GM21576 (cell line): Measurements from ENCODE around the gene ELMOD1.
A peak's percentile ranks its signal among the peaks of the same experiment; 100 is the strongest.

Experiments used
- ATAC-seq: cut with Tn5 transposase; IDR thresholded peaks from one replicate; pipeline ENCODE4 v1.9.1; 2021; ENCODE audit warnings: mild to moderate bottlenecking, moderate library complexity; ENCODE audit not compliant: unreplicated experiment

The ELMOD1 gene

GRCh38 chr11:107583629-107584195 is 7.2 kb upstream of the ELMOD1 start:
- no peak for ATAC-seq

DNA sequence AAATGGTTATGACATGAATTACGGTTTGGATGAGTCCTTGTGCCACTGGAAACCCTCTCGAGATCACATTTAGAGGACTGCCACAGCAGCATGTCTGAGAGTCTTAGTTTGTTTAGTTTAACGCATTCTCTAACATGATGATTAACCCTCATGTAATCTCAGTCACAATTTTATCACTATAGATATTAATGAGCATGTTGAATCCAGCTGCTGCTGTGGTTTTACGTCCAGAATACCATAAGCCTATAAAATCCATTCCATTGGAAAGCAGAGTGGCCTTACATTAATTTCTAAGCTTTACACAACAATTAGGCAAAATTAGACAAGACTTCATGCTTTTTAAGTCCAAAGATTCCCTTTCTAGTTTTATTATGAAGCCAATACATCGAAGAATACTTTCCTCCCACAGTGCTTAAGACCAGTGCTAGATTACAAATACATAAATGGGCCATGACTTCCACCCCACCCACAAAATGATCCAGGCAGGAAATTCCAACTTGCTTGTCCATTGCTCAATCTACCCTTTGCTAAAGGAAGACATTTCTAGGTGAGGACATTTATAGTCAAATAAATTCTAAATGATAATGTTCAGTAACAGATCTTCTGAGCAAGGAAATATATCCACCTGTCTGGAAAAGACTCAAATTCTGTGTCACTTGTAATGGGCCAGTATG is 3.5 kb upstream of the ELMOD1 start:
- no peak for ATAC-seq

DNA sequence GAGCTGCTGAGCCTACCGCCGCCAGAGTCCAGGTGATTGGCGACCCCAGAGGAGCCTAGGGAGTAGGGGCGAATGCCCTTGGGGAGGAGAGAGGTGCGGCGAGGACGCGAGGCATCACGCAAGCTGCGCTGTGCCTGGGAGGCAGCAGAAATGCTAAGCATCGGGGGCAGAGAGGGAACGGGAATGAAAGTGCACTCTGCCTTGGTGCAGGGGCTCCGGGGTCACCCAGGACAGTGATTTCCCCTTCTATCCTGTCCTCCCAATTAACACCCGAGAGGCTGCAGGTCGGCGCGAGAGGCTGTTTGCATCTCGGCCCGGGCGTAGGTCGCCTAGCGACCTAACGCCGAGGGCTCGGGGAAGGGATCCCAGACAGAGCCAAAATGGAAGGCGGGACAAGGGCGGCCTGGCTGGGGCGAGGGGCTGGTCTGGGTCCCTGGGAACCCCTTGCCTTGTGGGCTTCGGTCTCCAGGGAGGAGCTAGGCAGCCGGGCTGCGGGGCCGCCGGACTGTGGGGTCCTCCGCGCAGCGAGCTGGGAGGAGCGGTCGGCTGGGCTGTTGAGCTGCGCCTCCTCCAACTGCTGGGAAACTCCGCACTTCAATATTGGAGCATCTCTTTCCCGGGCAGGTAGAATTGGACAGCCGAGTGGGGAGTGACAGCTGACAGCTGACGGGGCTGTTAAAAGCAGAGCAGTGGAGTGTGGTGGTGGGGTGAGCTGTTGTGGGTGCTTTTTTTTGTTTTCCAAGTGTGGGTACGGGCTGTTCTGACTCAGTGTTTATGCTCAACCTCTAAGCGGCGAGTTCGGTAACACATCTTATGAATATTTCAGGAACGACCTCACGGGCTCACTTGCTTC is 657 bp downstream of the ELMOD1 start:
- peak; percentile 22 for ATAC-seq

- ATAC-seq, result no peak
Observed at GRCh38 chr11:107592231-107592590, 1.3 kb downstream of the ELMOD1 start.

DNA sequence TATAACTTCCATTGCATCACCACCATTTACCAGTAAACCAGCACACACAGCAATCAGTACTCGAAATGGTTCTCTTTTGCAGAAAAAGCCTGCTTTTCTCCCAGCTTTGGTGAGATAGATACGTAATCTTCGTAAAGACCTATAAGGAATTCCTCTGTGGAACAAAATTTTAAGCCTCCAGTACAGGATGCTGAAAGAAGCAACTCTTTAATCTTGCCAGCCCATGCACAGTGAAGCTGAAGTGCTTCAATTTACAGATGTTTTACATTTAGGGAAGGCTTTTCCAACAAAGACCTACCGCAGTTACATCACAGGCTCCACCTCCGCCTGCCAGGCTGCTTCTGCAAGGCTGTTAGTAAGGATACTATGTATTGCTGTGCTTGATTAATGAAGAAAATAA is 1.9 kb downstream of the ELMOD1 start:
- no peak for ATAC-seq

- ATAC-seq, result no peak
Observed at GRCh38 chr11:107593951-107594350, 3.0 kb downstream of the ELMOD1 start.

DNA sequence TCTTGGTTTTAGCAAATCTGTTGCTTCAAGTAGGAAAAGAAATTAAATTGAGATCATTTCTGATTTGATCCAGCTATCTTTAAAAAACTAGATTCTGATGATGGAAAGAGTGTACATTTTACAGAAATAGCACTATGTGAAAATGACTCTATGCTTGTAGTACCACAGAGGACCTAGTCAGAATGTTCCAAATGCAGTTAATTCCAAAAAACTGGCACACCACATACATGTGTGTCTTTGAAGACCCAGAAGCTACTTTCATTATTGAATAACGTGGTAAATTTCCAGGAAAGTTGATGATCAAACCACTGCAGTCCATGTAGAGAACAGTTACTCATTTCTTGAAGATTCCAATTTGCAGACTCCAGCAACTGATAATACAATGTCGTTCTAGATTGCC is 3.8 kb downstream of the ELMOD1 start:
- no peak for ATAC-seq

- peak; percentile 80 for ATAC-seq
Observed at GRCh38 chr11:107598225-107599139, 7.5 kb downstream of the ELMOD1 start.

GRCh38 chr11:107605061-107606006 is 14.4 kb downstream of the ELMOD1 start:
- no peak for ATAC-seq

DNA sequence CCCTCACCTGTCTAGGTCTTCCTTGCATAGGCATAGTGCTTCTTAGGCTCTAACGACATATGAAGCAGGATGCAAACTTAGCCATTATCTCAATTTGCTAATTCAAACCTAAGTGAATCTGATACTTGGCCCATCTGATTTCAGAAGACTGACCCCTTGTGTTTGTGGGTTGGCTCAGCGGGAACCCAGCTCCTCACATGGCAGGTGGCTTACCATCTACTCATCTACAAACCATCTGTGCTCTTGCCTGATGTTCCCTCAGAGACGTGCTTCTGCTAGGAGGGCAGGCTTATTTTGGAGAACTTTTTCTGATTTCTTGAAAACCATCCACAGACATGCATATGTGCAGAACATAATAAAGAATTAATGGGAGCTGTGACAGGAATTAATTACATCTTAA is 15.2 kb downstream of the ELMOD1 start:
- ATAC-seq, result no peak

DNA sequence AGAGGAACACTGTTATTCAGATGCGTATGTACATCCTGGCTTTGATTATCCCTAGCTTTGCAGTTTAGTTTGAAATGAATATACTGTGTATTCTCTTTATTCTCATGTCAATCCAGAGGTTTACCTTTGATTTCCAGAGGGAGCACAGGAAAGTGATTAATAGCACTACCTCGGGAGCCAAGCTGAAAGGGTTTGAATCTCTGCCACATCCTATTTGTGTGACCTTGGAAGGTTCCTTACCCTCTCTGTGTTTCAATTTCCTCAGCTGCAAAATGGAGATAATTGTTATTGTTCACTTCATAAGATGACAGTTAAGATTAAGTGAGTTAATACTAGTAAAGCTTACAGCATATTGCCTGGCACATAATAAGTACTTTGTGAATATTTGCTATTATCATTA is 17.9 kb downstream of the ELMOD1 start:
- no peak for ATAC-seq

DNA sequence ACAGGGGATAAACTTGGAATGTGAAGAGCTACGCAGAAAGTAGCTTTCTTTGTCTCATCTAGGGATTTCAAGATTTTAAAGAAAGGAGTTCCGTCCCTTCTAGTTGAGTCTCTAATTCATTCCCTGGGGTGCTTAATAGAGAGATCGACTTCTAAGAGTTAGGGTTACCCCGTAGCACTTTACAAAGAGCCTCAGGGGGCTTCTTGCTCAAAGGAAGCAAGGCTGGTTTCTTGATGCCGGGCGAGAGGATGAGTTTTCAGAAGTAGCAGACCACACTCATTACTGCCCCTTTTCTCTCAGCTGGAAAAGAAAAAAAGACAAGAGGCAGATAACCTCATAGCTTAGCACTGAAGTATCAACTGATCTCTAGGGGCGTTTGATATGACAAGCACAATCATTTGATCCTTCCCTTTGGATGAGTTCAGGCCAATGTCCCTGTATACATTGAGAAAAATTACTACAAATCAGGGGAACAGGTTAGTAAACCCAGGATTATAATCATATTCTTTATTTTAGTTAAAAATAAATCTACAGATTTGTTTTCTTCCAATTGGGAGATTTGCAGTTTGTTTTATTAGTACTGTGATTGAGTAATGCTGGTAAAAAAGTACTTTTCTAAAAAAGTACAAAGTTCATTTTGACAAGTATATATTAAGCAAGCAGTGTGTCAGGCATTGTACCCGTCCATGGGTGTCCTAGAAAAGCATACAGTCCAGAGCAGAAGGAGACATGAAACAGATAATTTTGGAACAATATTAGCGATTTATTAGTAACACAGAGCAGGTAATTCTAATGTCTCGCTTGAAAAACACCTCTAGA is 18.7 kb downstream of the ELMOD1 start:
- no peak for ATAC-seq

GRCh38 chr11:107612445-107612844 is 21.5 kb downstream of the ELMOD1 start:
- no peak for ATAC-seq

- ATAC-seq, result no peak
Observed at GRCh38 chr11:107619926-107620325, 29.0 kb downstream of the ELMOD1 start.

- no peak for ATAC-seq
Observed at GRCh38 chr11:107621081-107621480, 30.1 kb downstream of the ELMOD1 start.

DNA sequence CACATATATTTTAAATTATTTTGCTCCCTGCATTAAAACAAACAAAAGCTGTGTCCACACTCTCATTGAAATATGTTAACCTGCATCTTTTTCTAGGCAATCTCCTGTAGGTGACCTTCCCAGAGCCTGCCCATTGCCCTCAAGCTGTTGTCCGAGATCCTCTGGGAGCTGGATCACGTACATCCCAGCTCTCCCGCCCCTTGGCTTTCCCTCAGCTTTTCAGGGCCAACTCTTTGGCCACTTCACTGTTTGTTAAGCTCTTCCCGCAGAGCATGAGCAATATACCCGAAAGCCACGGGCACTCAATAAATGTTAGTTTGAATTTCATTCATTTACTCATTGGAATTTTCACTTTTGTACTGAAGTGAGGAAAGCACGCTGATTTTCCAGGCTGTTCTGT is 32.2 kb downstream of the ELMOD1 start:
- ATAC-seq, result no peak

- ATAC-seq, result no peak
Observed at GRCh38 chr11:107624983-107625684, 34.2 kb downstream of the ELMOD1 start.

GRCh38 chr11:107625685-107625989 is 34.7 kb downstream of the ELMOD1 start:
- no peak for ATAC-seq

GRCh38 chr11:107631043-107631442 is 40.1 kb downstream of the ELMOD1 start:
- no peak for ATAC-seq
